ENCODE results near the gene ELOB.

ELOB gene

DNA sequence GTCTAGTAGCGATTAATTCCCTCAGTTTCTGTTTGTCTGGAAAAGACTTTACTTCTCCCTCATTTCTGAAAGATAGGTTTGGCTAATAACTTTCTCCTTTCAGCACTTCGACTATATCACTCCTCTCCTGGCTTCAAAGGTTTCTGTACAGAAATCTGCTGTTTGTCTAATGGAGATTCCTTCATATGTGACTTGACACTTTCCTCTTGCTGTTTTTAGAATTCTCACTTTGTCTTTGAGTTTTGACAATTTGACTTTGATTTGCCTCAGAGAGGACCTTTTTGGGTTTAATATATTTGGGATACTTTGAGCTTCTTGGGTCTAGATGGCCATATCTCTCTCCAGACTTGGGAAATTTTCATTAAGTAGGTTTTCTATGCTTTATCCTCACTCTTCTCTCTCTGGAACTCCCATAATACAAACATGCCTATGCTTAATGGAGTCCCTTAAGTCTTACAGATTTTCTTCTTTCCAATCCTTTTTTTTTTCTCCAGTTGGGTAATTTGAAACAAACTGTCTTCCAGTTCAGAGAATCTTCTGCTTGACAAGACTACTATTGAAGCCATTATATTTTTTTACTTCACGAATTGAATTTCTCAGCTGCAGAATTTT, 32.2 kb upstream of the ELOB start:
- DNase-seq, result no peak

DNA sequence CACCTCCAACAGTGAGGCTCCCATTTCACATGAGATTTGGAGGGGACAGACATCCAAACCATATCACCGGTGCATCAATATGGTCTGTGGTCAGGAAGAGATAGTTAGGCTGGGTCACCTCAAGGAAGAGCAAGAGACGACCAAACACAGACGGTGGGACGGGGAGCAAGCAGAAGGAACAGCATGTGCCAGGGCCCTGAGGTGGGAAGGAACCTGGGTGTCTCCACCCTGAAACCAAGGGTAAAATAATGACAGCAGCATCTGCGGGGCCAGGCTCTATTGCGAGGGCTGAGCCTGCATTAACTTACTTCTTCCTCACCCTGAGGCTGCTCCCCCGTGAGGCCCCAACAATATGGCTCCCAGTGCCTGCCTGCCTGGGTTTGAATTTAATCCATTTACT, 31.1 kb upstream of the ELOB start:
- DNase-seq, result no peak

DNA sequence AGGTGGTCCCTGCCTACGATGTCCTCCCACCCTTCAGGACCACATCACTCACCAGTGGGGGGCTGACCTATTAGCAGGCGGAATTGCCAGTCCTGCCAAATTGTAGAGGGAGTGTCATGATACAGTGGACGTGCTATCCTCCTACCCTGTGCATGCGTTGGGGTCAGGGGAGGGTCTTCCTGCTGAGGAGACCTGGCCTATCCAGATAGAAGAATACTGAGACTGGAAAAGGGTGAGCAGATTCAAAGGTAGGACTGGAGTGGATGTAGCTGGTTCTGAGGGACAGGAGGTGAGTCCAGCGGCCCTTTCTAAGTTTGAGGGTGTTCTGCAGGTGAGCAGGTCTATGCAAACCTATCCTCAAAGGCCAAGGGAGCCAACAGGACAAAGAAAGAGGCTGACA, 29.2 kb upstream of the ELOB start:
- DNase-seq, result no peak

DNA sequence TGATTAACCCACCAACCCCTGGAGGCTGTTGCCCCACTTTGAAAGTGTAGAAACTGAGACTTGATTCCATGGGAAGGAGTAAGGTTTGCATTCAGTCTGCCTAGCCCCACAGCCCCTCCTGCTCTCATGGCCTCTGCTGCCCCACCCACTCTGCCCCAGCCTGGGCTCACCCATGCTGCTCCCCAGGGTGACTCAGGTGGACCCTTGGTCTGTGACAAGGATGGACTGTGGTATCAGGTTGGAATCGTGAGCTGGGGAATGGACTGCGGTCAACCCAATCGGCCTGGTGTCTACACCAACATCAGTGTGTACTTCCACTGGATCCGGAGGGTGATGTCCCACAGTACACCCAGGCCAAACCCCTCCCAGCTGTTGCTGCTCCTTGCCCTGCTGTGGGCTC, 27.6 kb upstream of the ELOB start:
- no peak for DNase-seq

DNA sequence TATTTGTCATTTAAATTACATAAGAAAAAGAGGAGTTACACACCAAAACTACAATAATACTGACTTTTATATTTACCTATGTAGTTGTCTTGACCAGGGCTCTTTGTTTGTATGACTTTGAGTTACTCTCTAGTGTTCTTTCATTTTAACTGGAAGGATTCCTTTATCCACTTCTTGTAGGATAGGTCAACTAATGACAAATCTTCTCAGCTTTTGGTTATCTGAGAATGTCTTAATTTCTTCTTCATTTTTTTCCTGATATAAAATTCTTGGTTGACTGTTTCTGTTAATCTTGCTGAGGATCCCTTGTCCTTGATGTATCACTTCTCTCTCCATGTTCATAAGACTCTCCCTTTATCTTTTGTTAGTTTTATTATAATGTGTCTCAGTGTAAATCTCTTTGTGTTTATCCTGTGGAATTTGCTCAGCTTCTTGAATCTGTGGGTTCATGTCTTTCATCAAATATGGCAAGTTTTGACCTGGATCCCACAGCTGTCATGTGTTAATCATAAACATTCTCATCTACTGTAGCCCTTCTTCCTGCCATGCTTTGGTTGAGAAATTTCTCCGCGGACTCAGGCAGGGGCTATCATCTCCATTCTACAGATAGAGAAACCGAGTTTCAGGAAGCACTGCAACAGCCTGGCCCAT, 26.6 kb upstream of the ELOB start:
- DNase-seq, result no peak

DNA sequence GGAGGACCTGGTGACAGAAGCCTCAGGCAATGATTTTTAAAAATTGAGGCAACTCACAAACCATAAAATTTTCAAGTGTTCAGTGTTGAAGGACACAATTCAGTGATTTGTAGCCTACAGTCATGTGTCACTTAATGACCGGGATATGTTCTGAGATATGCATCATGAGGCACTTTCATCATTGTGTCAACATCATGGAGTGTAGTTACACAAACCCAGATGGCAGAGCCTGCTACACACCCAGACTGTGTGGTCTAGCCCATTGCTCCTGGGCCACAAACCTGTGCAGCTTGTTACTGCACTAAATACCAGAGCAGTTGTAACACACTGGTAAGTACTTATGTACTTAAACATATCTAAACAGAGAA, 22.8 kb upstream of the ELOB start:
- DNase-seq, result no peak

DNA sequence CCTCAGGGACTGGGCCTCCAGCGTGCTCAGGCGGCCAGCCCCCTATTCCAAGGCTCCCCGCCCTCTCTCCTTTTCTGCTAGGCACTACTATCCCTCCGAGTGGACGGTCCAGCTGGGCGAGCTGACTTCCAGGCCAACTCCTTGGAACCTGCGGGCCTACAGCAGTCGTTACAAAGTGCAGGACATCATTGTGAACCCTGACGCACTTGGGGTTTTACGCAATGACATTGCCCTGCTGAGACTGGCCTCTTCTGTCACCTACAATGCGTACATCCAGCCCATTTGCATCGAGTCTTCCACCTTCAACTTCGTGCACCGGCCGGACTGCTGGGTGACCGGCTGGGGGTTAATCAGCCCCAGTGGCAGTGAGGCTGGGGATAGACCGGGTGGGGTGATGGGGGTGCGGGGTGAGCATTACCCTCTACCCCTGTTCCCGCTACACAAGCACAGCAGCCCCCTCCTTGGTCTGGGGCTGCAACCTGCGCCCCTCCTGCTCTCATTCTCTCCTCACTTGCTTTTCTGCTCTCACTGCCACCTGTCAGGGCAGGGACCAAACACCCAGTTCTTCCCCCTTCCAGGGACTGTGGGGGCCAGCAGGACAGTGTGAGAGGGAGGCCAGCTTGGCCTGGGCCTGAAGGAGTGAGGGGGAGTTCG, 22.3 kb upstream of the ELOB start:
- DNase-seq, result no peak

DNA sequence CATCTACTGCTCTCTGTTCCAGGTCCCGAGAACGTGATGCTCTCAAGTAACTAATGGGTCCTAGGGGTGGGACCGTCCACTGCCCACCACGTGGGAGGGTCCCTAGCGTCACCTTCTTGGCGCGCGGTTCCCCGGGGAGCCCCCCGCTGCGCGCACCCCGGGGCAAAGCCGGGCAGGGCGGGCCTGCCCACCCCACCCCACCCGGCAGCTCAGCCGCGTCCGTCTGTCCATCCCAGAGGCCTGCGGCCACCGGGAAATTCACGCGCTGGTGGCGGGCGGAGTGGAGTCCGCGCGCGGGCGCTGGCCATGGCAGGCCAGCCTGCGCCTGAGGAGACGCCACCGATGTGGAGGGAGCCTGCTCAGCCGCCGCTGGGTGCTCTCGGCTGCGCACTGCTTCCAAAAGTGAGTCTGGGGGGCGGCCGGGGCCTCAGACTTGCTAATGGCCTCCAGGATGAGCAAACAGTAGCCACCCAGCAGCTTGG, 21.7 kb upstream of the ELOB start:
- no peak for DNase-seq

DNA sequence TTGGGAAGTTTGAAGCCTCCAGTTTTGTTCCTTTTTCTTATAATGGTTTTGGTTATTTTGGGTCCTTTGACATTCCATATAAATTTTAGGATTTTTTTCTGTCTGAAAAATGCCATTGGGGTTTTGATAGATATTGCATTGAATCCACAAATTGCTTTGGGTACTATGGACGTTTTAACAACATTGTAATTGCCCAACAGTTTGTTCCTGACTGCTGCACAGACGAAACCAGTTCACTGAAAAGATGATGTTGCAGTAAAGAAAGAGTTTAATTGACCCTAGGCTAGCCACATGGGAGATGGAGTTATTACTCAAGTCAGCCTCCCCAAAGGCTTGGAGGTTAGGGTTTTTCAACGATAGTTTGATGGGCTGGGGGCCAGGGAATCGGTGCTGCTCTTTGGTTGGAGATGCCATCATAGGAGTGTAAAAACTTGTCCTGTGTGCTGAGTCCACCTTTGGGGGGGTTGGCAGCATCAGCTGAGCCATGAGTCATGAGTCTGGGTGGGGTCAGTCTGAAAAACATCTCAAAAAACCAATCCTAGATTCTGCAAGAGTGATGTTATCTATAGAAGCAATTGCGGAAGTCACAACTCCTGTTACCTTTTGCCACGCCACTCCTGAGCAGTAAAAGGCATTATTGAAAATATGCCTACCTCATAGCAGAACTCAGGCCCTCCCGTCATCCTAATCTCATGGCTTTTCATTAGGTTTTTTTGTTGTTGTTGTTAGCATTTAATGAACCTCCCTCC, 18.5 kb upstream of the ELOB start:
- DNase-seq, result no peak

DNA sequence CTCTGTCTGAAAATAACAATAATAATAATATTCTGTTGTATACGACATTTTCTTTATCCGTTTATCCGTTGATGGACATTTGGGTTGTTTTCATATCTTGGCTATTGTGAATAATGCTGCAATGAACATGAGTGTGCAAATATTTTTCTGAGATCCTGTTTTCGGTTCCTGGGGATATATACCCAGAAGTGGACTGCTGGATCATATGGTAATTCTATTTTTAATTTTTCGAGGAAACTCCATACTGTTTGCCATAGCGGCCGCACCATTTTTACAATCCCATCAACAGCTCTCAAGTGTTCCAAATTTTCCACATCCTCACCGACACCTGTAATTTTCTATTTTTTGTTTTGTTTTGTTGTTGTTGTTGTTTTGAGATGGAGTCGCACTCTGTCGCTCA, 15.9 kb upstream of the ELOB start:
- DNase-seq, result no peak

DNA sequence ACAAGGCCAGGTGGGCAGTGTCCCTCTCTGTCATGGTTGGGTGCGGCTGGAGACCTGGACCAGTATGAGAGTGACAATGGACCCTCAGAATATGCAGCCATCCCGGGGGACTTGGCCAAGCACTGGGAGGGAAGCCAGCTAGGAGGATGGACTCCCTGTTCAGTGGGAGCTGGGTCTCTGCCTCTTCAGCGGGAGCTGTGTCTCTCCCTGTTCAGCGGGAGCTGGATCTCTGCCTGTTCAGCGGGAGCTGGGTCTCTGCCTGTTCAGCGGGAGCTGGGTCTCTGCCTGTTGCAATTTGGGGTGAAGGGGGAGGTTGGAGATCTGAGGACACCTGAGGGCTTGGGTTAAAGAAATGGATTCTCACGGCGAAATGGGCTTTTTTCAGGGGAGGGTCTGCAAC, 14.1 kb upstream of the ELOB start:
- DNase-seq, result no peak

DNA sequence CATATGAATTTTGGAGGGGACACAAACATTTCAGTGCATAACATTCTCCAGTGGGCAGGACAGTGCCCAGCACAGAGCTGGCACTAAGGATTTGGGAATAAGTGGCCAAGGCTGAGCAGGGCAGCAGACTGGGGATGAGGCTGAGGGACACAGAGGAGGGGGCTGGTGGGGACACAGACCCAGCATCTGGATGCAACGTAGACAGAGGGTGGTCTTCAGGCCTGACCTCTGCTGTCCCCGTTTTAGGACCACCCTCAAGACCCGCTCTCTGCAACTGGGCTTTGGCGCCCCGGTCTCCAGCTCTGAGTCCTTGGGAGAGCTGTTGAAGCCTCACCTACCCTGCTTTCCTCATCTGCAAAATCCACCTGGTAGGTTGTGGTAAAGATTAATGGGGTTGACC, 13.6 kb upstream of the ELOB start:
- DNase-seq, result no peak

DNA sequence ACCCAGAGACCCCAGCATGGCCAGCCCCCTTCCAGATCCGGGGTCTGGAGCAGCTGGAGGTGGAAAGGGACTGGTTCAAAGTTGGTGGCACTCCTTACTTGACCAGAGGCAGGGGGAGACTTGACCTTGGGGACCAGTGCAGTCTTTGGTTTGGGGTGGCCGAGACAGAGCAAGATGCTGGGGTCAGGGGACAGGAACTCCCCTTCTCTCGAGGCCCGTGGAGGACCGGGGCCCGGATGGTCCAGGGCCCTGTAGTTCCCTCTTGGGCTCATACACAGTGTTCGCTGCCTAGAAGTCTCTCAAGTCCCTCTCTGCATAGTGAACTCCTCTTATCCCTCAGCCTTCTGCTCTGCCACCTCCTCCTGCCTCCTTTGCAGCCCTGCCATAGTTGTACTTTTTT, 10.9 kb upstream of the ELOB start:
- no peak for DNase-seq

DNA sequence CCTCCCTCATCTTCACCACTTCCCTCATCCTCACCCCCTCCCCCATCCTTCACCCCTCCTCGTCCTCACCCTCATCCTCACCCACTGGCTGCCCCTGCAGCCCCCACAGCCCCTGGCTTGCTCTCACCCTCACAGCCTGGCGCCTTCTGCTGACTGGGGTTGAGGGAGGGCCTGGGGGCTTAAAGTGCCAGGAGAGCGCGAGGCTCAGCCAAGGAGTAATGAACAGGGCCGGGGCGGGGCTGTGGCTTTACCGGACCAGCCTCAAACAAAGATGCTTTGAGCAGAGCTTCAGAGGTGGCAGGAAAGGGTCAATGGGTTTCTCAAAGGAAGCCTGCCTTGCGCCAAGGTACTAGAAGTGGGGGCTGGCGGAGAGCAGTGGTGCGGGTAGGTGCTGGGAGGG, 10.3 kb upstream of the ELOB start, which contains the start of gene PRSS33:
TSS of gene PRSS33 (minus strand) at position 155 of the 400 bp plus-strand sequence. CDS start 1,013 bp downstream, outside the sequence.
- no peak for DNase-seq

DNA sequence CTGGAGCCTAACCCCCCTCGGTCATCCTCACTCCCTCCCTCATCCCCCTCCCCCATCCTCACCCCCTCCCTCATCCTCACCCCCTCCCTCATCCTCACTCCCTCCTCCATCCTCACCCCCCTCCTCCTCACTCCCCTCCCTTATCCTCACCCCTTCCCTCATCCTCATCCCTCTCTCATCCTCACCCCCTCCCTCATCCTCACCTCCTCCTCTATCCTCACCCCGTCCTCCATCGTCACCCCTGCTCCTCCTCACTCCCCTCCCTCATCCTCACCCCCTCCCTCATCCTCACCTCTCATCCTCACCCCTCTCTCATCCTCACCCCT, 9.7 kb upstream of the ELOB start:
- no peak for DNase-seq

DNA sequence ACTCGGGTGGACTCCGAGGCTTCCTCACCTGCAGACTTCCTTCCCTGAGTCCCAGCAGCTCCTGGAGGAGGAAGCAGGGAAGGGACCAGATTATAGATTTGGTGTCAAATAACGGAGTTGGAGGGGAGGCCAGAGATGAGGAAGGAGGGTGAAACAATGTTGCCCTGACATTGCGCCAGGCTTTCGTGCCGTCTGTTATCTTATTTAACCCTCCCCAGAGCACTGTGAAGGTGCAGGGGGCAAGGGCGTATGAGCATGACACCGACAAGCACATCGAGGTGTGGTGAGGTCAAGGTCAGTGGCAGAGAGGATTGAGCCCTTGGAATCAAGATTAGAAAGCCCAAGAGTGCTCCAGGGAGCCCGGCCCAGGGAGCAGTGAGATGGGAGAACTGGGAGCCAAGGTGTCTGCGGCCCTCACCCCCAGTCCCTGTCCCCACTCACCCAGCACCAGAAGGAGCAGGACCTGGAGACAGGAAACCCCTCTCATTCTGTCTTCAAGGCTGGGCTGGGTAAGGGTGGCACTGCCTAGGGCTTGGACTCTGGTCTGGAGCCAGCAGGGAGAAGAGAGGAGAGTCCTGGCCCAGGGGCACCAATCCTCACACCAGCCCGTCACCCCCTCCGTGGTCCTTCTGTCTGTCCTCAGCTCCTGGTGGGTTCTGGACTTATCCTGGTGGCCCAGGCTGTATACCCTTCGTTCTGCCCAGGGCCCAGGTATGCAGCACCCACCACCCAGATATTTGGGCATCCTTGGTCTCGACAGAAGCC, 9.2 kb upstream of the ELOB start:
- DNase-seq, result no peak

DNA sequence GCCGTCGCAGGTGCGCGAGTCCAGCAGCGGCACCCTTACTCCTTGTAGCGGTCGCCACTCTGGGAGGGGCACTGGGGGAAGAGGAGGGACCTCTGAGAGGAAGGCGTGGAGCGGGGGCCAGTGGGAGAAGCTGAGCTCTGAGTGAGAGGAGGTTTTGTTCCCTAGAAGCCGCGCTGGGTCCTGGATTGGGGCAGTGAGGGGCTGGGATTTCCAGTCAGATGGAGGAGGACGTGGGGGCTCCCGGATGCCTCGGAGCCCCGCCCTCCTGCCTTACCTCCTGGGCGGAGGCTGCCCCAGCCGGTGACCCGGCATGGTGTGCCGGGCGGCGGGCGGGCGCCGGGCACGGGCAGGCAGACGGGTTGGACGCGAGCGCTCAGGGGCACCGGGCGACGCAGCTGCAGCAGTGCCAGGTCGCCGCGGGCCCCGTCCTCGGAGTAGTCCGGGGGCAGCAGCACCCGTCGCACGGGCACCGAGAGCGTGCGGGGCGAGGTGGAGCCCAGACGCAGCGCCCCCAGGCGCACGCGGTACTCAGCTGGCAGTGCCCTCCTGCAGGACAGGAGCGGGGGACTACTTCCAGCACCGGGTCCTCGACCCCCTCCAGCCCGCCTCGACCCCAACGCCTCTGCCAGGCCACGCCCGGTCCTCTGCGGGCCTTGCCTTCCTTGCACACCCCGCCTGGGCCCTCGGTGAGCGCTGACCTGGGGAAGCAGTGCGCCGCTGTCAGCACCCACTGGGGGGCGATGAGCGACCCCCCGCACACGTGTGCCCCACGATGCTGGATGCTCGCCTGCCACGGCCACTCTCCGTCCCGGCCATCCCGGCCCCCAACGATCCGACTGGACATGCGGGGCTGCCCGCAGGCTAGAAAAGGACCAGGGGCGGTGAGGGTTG, 8.3 kb upstream of the ELOB start:
- DNase-seq, result no peak

DNA sequence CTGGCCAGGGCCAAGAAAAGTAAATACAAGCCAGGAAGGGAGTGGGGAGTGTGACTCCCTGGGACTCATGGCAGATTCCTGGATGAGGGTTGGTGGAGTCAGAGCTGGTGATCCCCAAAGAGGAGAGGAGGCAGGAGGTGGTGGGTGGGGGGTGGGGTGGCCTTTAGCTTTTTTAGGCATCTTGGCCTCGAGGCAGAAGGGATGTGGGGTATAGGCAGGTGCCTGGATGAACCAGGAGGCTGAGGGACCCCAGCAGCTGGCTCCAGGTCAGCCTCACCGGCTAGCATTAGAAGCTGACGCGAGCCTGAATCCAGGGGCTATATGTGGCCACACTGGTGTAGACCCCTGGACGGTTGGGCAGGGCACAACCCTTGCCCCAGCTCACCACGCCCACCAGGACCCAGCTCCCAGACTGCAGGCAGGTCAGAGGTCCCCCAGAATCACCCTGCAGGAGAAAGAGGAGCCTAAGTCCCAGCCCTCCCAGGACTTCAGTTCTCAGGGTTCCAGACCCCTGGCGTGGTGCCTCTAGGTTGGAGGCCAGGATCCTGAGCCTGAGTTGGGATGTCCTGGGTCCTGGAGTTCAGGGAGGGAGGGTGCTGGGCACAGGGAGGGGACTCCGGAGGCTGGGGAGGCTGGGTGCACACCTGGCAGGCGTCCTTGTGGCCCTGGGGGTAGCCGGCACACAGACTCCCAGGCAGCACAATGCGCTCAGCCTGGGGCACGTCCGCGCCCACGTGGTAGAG, 7.4 kb upstream of the ELOB start:
- no peak for DNase-seq

DNA sequence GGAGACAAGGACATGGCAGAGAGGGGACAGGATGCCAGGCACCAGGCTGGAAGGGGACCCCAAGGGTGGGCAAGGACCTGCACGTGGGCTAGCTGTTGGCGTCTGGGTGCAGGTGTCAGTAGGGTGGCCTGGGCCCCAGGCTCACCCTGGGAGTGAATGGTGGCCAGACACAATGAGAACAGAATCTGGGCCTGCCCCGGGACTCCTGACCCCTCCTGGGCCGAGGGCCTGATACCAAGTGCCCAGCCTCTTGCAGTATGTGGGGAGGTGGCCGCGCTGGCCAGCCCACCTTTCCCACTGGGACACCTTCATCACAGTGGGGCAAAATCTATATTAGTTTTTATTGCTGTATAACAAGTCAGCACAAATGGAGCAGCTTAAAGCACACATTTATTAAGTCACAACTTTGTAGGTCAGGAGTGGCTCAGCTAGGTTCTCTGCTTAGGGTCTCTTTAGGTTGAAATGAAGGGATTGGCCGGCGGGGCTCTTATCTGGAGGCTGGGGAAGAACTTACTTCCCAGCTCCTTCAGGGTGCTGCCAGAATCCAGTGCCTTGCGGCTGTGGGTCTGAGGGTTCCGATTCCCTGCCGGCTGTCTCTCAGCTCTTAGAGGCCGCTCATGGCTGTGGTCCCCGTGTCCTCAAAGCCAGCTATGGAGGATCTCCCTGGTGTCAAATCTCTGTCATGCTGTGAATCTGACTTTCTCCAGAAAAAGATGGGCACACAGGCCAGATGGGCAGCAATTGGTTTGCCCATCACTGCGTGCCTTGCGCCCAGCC, 6.7 kb upstream of the ELOB start:
- DNase-seq, result no peak

DNA sequence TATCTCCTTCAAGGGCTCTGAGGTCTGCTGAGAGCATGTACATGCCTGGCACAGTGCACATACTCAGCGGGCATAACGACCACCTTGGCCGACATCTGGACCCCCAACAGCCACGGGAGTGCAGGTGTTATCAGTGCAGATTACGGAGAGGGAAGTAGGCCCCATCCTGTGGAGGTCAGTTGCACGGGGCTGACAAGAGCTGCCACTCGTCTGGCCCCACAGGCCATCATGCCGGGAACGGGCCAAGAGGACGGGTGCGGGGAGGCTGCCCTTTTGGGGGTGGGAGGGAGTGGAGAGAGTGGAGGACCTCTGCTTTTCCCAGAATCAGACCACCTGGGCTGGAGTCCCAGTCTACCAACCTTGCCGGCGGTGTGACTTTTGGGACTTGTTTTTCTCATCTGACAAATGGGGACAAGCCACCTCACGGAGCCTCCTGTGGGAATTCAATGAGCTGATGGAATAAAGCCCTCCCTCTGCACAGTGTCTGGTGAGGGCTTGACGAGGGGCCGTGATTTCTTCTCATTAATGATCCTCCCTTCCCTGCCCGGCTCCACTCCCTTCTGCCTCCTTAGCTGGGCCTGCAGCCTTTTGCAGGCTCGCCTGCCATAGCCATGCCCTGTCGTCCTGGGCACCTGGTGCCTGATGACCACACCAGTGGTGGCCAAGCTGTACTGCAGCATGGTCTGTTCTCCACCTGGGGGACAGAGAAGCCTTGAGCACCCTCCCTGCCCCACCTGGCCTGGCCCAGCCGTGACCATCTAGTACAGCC, 5.7 kb upstream of the ELOB start:
- no peak for DNase-seq

Data from NCI-H2081 treated with DMSO at 0.1 percent for 48 hours (cell line).